ENCODE measurements around the gene FCER1G. TPM values are rescaled to one million over a fixed set of nuclear protein-coding genes. Genes with fewer than 3 reads are reported as not detected.
A peak's percentile ranks its signal among the peaks of the same experiment; 100 is the strongest.

Gene FCER1G
- total and polyA plus RNA-seq, 2 donors (not counting 3 experiments of a cell fraction or from before 2014, with no cell fraction given): 1.1 to 1.6 TPM

DNA sequence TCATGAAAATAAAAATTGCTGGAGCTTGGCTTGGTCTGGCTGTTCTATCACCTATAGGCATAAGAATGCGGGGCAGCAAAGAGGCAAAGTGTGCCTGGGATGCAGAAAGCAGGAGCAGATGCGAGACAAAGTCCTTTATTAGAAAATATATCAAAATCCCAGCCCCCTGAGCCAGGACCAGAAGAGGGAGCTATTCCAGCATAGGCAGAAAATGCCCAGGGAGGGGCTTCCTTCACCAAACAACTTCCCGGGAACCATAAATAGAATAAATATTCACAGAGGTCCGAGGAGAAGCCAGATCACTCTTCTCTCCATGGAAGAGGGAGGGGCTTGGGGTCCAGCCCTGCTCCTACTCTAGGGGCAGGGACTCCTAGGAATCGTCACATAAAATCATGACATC, 43.9 kb upstream of the FCER1G start:
- CTCF ChIA-PET: interaction anchor here (0.7 to 2.3 kb wide), 6 partner anchors 9 to 211 kb away, joined by 3 to 8 read pairs (median 4); partner anchors contain the start of gene NDUFS2
- Histone ChIP-seq H3K9ac (replicated peaks; ENCODE audit: extremely low read depth, insufficient read depth, low read length) (no peak overlapping the region), H4K20me1 (replicated peaks; ENCODE audit: control insufficient read depth, extremely low read depth, insufficient read depth, low read length) (no peaks in the 10 kb centered on the region), H3K4me1 (ENCODE audit: control insufficient read depth, extremely low read depth, insufficient read depth, low read length) (peaks cover 12% of the 10 kb centered on the region), H3K79me2 (ENCODE audit: control insufficient read depth, insufficient read depth, low read length) (peaks cover 2% of the 10 kb centered on the region), H3K27me3 (ENCODE audit: control insufficient read depth in 2 of 2, insufficient read depth in 2 of 2, low read length in 2 of 2) (no peaks in the 10 kb centered on the region), H3K9me1 (replicated peaks; ENCODE audit: control insufficient read depth, extremely low read depth, insufficient read depth, low read length) (no peaks in the 10 kb centered on the region), H3K9me3 (replicated peaks; ENCODE audit: control insufficient read depth, insufficient read depth, low read length) (no peaks in the 10 kb centered on the region), H3K4me2 (ENCODE audit: insufficient read depth, low read length) (no peak overlapping the region), H3K27ac (ENCODE audit: insufficient read depth, low read depth, low read length) (no peak overlapping the region), H2AFZ (ENCODE audit: low read depth, low read length) (no peak overlapping the region), H3K36me3 (ENCODE audit: control insufficient read depth in 2 of 2, extremely low read depth in 1 of 2, insufficient read depth in 2 of 2, low read length in 2 of 2) (peaks cover 11 to 24% of the 10 kb centered on the region in 2 experiments), H3K4me3 (replicated peaks in 1 of 3; ENCODE audit: insufficient read depth in 1 of 3, low read depth in 1 of 3, low read length in 3 of 3) (no peak overlapping the region)
- FAIRE-seq: no peak
- dilution Hi-C loops (cut with MboI; ENCODE audit: extremely low pct_ligation_motif_present, low sequenced_read_pairs) (no loop called here), intact Hi-C loops (cut with micrococcal nuclease) (no loop called here)
- no peak for DNase-seq (ENCODE audit: low read depth, low spot score)
- POLR2A ChIA-PET: no interaction called here
- TF ChIP-seq JUN (IDR thresholded peaks at IDR 0.05; ENCODE audit: borderline replicate concordance, insufficient read depth, insufficient read length, low read depth) (no peak), POLR2A (IDR thresholded peaks at IDR 0.05; ENCODE audit: low read depth, low read length) (no peak), MYC (IDR thresholded peaks at IDR 0.05; ENCODE audit: low read depth, low read length) (no peak)
- TF ChIP-seq, protein P1, sequence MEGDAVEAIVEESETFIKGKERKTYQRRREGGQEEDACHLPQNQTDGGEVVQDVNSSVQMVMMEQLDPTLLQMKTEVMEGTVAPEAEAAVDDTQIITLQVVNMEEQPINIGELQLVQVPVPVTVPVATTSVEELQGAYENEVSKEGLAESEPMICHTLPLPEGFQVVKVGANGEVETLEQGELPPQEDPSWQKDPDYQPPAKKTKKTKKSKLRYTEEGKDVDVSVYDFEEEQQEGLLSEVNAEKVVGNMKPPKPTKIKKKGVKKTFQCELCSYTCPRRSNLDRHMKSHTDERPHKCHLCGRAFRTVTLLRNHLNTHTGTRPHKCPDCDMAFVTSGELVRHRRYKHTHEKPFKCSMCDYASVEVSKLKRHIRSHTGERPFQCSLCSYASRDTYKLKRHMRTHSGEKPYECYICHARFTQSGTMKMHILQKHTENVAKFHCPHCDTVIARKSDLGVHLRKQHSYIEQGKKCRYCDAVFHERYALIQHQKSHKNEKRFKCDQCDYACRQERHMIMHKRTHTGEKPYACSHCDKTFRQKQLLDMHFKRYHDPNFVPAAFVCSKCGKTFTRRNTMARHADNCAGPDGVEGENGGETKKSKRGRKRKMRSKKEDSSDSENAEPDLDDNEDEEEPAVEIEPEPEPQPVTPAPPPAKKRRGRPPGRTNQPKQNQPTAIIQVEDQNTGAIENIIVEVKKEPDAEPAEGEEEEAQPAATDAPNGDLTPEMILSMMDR (IDR thresholded peaks at IDR 0.05; ENCODE audit: extremely low read depth in 1 of 2, insufficient read depth in 1 of 2, low read depth in 1 of 2, low read length in 2 of 2): peak in 1 of 2 donors; percentile 20
- BruUV-seq (replicated peaks): no TSS peak

DNA sequence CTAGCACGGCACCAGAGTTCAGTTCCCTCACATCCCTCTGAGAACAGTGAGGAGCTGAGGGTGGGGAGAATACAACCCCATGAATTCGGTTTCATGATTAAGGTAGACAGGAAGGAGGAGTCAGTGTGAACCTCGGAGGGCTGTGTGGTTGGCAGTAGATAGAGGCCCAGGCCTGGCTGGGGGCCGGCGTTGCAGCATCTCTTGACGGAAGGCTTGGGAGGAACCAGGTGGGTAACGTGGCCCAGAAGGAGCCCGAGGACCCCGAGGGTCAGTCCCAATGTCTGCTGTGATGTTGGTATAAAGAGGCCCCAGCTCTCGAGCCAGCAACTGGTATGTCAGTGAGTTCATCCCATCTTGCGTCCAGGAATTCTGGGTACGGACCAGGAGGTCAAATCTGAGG, 43.4 kb upstream of the FCER1G start:
- Histone ChIP-seq H3K36me3 (ENCODE audit: control insufficient read depth in 2 of 2, extremely low read depth in 1 of 2, insufficient read depth in 2 of 2, low read length in 2 of 2) (peaks cover 11 to 24% of the 10 kb centered on the region in 2 experiments), H3K27me3 (ENCODE audit: control insufficient read depth in 2 of 2, insufficient read depth in 2 of 2, low read length in 2 of 2) (no peaks in the 10 kb centered on the region), H4K20me1 (replicated peaks; ENCODE audit: control insufficient read depth, extremely low read depth, insufficient read depth, low read length) (no peaks in the 10 kb centered on the region), H3K4me2 (ENCODE audit: insufficient read depth, low read length) (no peak overlapping the region), H3K4me1 (ENCODE audit: control insufficient read depth, extremely low read depth, insufficient read depth, low read length) (peaks cover 12% of the 10 kb centered on the region), H3K9me1 (replicated peaks; ENCODE audit: control insufficient read depth, extremely low read depth, insufficient read depth, low read length) (no peaks in the 10 kb centered on the region), H3K9ac (replicated peaks; ENCODE audit: extremely low read depth, insufficient read depth, low read length) (no peak overlapping the region), H3K27ac (ENCODE audit: insufficient read depth, low read depth, low read length) (no peak overlapping the region), H3K79me2 (ENCODE audit: control insufficient read depth, insufficient read depth, low read length) (peaks cover 7% of the 10 kb centered on the region), H3K4me3 (replicated peaks in 1 of 3; ENCODE audit: insufficient read depth in 1 of 3, low read depth in 1 of 3, low read length in 3 of 3) (no peak overlapping the region), H3K9me3 (replicated peaks; ENCODE audit: control insufficient read depth, insufficient read depth, low read length) (no peaks in the 10 kb centered on the region), H2AFZ (ENCODE audit: low read depth, low read length) (no peak overlapping the region)
- ChIA-PET POLR2A (no interaction called here), CTCF (interaction anchor here (1.7 to 2.3 kb wide), 3 partner anchors 10 to 210 kb away, joined by 5 to 8 read pairs (median 8); partner anchors contain the start of gene NDUFS2)
- BruUV-seq (replicated peaks): TSS peak; percentile 7
- TF ChIP-seq EZH2 (IDR thresholded peaks at IDR 0.05; ENCODE audit: borderline replicate concordance, low read depth, low read length, severe bottlenecking) (no peak), POLR2AphosphoS5 (IDR thresholded peaks at IDR 0.05; ENCODE audit: insufficient read depth, low read depth, low read length) (no peak), GATA2 (IDR thresholded peaks at IDR 0.05; ENCODE audit: insufficient read depth, insufficient read length, low read depth, low read length) (no peak), MYC (IDR thresholded peaks at IDR 0.05; ENCODE audit: low read depth, low read length) (no peak)
- FAIRE-seq (no peak), DNase-seq (ENCODE audit: low read depth, low spot score) (no peak)
- intact Hi-C loops (cut with micrococcal nuclease) (no loop called here), dilution Hi-C loops (cut with MboI; ENCODE audit: extremely low pct_ligation_motif_present, low sequenced_read_pairs) (no loop called here)

All from endothelial cell of umbilical vein (primary cell).